KMS-11 (cell line): ENCODE measurements around the gene SELL.

Source experiments
- H2AFZ ChIP-seq: fragments of 200-600 bp; sonication (generic); 2 replicates; pipeline ENCODE4 v1.6.1; 2016; ENCODE audit warnings: antibody characterized with exemption, mixed run types, low read depth
- H3K27ac ChIP-seq: fragments of 200-600 bp; sonication (generic); 2 replicates; pipeline ENCODE4 v1.6.1; 2016; ENCODE audit warnings: mild to moderate bottlenecking, mixed run types
- H3K27me3 ChIP-seq: fragments of 200-600 bp; sonication (generic); 2 replicates; pipeline ENCODE4 v1.6.1; 2017; ENCODE audit warnings: mild to moderate bottlenecking, low read depth, mixed run types, moderate library complexity; ENCODE audit not compliant: insufficient read depth
- H3K36me3 ChIP-seq: fragments of 200-600 bp; sonication (generic); 2 replicates; pipeline ENCODE4 v1.6.1; 2017; ENCODE audit warnings: mild to moderate bottlenecking, mixed run types; ENCODE audit not compliant: insufficient read depth
- H3K4me1 ChIP-seq: fragments of 200-600 bp; sonication (generic); 2 replicates; pipeline ENCODE4 v1.6.1; 2016; ENCODE audit warnings: mild to moderate bottlenecking, low read depth, mixed run types; ENCODE audit not compliant: poor library complexity, severe bottlenecking
- H3K4me2 ChIP-seq: fragments of 200-600 bp; sonication (generic); 2 replicates; pipeline ENCODE4 v1.7.0; 2016; ENCODE audit warnings: mild to moderate bottlenecking, mixed run types
- H3K4me3 ChIP-seq: fragments of 200-600 bp; sonication (generic); IDR thresholded peaks from 2 replicates; pipeline ENCODE4 v1.6.1; 2017; ENCODE audit warnings: low read depth, low read length, mixed read lengths; ENCODE audit not compliant: insufficient read depth
- H3K79me2 ChIP-seq: fragments of 200-600 bp; sonication (generic); 2 replicates; pipeline ENCODE4 v1.6.1; 2016; ENCODE audit warnings: low read depth, mixed run types; ENCODE audit not compliant: insufficient read depth
- H3K9ac ChIP-seq: fragments of 200-600 bp; sonication (generic); 2 replicates; pipeline ENCODE4 v1.6.1; 2016; ENCODE audit warnings: mild to moderate bottlenecking, mixed run types
- H4K20me1 ChIP-seq: fragments of 200-600 bp; sonication (generic); 2 replicates; pipeline ENCODE4 v1.6.1; 2016; ENCODE audit warnings: mild to moderate bottlenecking, mixed run types; ENCODE audit not compliant: insufficient read depth
- TF ChIP-seq, protein P1 (sequence below): fragments of 200-600 bp; sonication (generic); conservative IDR thresholded peaks from 2 replicates; pipeline ENCODE4 v1.6.1; 2017; ENCODE audit warnings: low read depth, mild to moderate bottlenecking, antibody characterized with exemption, low read length, moderate library complexity, mixed read lengths

Gene SELL

DNA sequence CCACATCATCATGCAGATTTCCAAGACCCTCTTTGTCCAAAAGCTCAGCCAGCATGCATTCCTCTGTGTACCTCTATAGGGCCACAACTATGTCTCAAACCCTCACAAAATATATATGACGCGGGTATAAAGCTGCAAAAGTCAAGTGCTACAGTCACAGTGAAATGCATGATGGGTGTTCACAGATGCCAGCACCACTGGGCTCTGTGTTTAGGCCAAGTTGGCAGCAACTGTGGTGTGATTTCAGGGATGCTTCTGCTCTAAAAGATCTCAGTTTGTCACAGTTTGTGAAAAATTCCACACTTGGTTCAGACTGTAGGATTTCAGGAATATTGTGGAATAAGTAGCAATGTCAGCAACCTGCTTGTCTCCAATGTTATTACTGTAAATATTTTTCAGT is 57.5 kb downstream of the SELL start:
- H4K20me1 ChIP-seq = no peaks in the 10 kb centered on the region
- H3K4me1 ChIP-seq = no peaks in the 10 kb centered on the region
- H3K36me3 ChIP-seq = no peaks in the 10 kb centered on the region
- H3K4me2 ChIP-seq = no peak overlapping the region
- no peak overlapping the region for H2AFZ ChIP-seq
- TF ChIP-seq, protein P1, sequence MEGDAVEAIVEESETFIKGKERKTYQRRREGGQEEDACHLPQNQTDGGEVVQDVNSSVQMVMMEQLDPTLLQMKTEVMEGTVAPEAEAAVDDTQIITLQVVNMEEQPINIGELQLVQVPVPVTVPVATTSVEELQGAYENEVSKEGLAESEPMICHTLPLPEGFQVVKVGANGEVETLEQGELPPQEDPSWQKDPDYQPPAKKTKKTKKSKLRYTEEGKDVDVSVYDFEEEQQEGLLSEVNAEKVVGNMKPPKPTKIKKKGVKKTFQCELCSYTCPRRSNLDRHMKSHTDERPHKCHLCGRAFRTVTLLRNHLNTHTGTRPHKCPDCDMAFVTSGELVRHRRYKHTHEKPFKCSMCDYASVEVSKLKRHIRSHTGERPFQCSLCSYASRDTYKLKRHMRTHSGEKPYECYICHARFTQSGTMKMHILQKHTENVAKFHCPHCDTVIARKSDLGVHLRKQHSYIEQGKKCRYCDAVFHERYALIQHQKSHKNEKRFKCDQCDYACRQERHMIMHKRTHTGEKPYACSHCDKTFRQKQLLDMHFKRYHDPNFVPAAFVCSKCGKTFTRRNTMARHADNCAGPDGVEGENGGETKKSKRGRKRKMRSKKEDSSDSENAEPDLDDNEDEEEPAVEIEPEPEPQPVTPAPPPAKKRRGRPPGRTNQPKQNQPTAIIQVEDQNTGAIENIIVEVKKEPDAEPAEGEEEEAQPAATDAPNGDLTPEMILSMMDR = no peak
- no peaks in the 10 kb centered on the region for H3K27me3 ChIP-seq
- no peak overlapping the region for H3K27ac ChIP-seq
- H3K4me3 ChIP-seq = no peak overlapping the region
- no peaks in the 10 kb centered on the region for H3K79me2 ChIP-seq
- no peak overlapping the region for H3K9ac ChIP-seq

DNA sequence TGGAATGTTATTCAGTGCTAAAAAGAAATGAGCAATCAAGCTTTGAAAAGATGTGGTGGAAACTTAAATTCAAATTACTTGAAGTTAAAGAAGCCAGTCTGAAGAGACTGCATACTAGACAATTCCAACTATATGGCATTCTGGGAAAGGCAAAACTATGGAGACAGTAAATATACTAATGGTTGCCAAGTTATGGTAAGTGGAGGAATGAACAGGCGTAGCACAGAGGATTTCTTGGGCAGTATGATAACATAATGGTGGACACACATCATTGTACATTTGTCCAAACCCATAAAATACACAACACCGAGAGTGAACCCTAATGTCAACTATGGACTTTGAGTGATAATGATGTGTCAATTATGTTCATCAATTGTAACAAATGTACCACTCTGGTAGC is 60.4 kb downstream of the SELL start:
- Histone ChIP-seq H3K4me2 (no peak overlapping the region), H4K20me1 (no peaks in the 10 kb centered on the region), H3K36me3 (no peaks in the 10 kb centered on the region), H3K79me2 (no peaks in the 10 kb centered on the region), H3K4me1 (no peaks in the 10 kb centered on the region), H3K9ac (no peak overlapping the region), H3K4me3 (no peak overlapping the region), H3K27ac (no peak overlapping the region), H3K27me3 (no peaks in the 10 kb centered on the region), H2AFZ (no peak overlapping the region)
- TF ChIP-seq, protein P1 = no peak

DNA sequence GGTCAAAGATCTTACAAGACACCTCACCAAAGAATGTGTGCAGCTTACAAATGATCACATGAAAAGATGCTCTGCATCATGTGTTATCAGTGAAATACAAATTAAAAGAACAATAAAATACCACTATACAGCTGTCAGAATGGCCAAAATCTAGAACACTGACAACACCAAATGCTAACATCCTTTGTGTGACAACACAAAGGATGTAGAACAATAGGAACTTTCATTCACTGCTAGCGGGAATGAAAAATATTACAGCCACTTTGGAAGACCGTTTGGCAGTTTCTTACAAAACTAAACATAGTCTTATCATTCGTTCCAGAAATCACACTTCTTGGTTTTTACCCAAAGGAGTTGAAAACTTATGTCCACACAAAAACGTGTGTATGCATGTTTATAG is 60.9 kb downstream of the SELL start:
- no peaks in the 10 kb centered on the region for H3K36me3 ChIP-seq
- H3K9ac ChIP-seq = no peak overlapping the region
- no peaks in the 10 kb centered on the region for H3K79me2 ChIP-seq
- H3K4me2 ChIP-seq = no peak overlapping the region
- no peaks in the 10 kb centered on the region for H3K4me1 ChIP-seq
- no peaks in the 10 kb centered on the region for H3K27me3 ChIP-seq
- no peak overlapping the region for H2AFZ ChIP-seq
- H3K27ac ChIP-seq = no peak overlapping the region
- no peaks in the 10 kb centered on the region for H4K20me1 ChIP-seq
- no peak overlapping the region for H3K4me3 ChIP-seq
- TF ChIP-seq, protein P1 = no peak

DNA sequence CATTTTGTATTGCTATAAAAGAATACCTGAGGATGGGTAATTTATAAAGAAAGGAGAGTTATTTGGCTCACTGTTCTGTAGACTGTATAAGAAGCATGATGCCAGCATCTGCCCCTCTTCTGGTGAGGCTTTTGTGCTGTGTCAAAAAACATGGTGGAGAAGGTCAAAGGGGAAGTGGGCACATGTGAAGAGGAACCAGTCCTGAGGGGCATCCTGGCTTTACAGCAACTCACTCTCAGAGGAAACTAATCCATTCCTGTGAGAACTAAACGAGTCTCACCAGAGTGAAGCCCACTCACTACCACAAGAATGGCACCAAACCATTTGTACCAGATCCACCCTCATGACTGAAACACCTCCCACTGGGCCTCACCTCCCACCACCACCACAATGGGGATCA is 62.7 kb downstream of the SELL start:
- Histone ChIP-seq H4K20me1 (no peaks in the 10 kb centered on the region), H3K4me3 (no peak overlapping the region), H3K79me2 (no peaks in the 10 kb centered on the region), H3K36me3 (no peaks in the 10 kb centered on the region), H3K4me2 (no peak overlapping the region), H3K27me3 (no peaks in the 10 kb centered on the region), H3K27ac (no peak overlapping the region), H3K4me1 (no peaks in the 10 kb centered on the region), H3K9ac (no peak overlapping the region), H2AFZ (no peak overlapping the region)
- TF ChIP-seq, protein P1 = no peak

DNA sequence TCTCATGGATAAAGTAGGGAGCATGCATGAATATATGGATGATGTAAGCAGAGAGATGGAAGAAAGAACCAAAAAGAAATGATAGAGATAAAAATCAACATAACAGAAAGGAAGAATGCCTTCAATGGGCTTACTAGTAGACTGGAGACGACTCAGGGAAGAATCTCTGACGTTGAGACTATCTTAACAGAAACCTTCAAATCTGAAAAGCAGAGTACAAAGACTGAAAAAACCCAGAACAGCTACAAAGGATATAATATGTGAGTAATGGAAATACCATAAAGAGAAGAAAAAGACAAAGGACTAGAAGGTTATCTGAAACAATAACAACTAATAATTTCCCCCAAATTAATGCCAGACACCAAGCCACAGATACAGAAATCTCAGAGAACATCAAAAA is 63.2 kb downstream of the SELL start:
- Histone ChIP-seq H3K4me2 (no peak overlapping the region), H3K4me1 (no peaks in the 10 kb centered on the region), H3K79me2 (no peaks in the 10 kb centered on the region), H3K4me3 (no peak overlapping the region), H3K36me3 (no peaks in the 10 kb centered on the region), H3K27ac (no peak overlapping the region), H3K9ac (no peak overlapping the region), H3K27me3 (no peaks in the 10 kb centered on the region), H2AFZ (no peak overlapping the region), H4K20me1 (no peaks in the 10 kb centered on the region)
- TF ChIP-seq, protein P1 = no peak
